ENCODE measurements around the gene PALD1.

Gene PALD1

GRCh38 chr10:70478191-70479164, at the start of gene PALD1:
TSS of gene PALD1 (plus strand) at chr10:70478767. CDS start at chr10:70525952, 47,185 bp downstream.
- DNase-seq (ENCODE audit: low read depth in 2 of 2) = no peak

GRCh38 chr10:70430493-70431445, 47.8 kb upstream of the PALD1 start:
- no peak for DNase-seq (ENCODE audit: low read depth in 2 of 2)

GRCh38 chr10:70432101-70432500, 46.5 kb upstream of the PALD1 start:
- DNase-seq (ENCODE audit: low read depth in 2 of 2) = no peak

DNA sequence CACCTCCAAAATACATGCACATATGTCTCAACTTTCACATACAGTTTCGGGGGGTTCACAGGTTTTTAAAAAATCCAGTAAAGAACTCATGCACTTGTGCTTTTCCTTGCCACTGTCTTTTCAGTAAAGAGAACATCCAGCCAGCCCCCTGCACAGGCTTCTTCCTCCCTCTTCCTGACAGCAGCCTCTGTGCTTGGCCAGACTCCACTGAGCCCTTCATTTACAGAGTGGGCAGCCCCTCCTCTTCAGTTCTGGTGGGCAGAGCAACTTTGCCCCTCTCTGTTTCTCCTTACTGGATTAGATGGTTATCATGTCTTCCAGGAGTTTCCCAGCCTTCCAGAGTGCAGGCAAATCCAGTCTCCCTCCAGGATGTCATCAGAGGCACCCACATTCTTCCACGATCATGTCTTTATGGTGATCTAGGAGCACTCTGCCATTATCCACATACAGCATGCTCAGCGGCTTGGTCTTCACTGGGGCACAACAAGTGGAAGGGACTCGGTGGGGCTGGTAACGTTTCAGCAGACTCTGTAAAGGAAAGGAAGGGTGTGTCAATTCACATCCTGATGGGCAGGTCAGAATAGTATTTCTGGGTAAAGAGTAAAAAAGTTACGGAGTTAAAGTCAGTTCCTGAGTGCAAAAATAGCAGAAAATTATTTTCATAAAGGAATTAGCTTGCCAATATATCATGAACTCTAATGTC, 45.9 kb upstream of the PALD1 start:
- DNase-seq (ENCODE audit: low read depth in 2 of 2) = no peak

GRCh38 chr10:70433581-70434280, 44.8 kb upstream of the PALD1 start:
- DNase-seq (ENCODE audit: low read depth in 2 of 2) = peak in 1 of 2 experiments; percentile 18

- DNase-seq (ENCODE audit: low read depth in 2 of 2) = no peak
Observed at GRCh38 chr10:70435241-70436085, 43.1 kb upstream of the PALD1 start.

DNA sequence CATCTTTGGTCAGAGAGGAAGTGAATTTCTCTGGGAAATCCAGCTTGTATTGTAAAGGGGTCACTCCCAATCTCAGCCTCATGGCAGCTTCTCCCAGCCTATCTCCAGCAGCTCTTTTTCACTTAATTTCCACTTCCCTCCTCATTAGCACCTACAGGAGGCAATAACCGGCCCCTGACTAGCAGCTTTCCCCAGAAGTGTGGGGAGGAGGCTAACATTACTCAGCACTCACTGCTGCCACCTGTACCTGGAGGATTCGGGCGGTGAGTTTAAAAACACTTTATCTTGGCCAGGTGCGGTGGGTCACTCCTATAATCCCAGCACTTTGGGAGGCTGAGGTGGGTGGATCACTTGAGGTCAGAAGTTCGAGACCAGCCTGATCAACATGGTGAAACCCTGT, 40.8 kb upstream of the PALD1 start:
- no peak for DNase-seq (ENCODE audit: low read depth in 2 of 2)

GRCh38 chr10:70440296-70441160, 38.0 kb upstream of the PALD1 start:
- DNase-seq (ENCODE audit: low read depth in 2 of 2) = no peak

DNA sequence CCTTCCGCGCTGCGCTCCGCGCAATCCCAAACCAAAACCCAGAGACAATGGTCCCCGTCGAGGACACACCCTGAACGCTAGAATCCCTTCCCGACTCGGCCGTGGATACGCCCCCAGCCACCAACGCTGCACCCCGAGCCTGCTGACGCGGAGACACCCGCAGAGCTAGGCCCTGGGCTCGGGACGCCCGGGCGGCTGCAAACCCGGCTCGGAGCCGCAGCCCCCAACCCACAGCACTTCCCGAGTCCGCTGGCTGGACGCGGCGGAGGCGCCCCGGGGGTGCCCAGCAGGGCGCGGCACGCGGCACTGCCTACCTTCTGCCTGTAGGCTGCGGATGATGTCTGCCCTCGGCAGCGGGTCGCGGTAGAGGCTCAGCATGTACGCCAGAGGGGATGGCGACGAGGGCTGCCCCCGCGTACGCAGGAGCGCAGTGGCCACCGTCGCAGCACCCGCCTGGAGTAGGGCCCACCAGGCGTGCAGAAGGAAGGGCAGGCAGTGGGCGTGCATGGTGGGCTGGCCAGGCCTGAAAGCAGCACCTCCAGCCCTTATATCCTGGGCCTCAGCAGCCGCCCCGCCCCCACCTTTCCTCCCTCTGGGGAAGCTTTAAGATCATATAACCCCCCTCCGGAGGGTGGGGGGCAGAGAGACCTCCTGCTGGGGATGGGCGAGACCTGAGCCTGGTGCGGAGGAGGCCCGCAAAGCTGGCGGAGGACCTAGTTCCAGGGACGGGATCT, 37.2 kb upstream of the PALD1 start, which contains the start of gene NODAL:
TSS of gene NODAL (minus strand) at position 521 of the 734 bp plus-strand sequence. CDS start at position 507, 14 bp downstream.
- DNase-seq (ENCODE audit: low read depth in 2 of 2) = no peak

DNA sequence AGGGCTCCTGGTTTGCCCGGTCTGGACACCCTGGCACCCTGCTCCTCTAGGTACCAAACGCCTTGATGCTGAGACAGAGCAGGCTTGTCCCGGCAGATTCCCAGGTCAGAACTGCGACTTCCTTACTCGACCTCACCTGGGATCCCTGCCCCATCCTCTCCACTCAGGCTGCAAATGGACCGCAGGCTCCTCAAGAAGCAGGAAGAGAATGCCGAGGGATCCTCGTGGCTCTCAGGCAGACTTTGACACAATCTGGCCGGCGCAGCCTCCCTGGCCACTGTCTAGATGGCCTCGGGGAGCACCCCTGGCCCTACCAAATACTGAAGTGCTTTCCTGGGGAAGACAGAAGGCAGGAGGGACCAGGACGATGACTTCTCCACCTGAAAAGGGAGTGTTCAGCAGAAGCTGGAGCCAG, 36.7 kb upstream of the PALD1 start:
- no peak for DNase-seq (ENCODE audit: low read depth in 2 of 2)

DNA sequence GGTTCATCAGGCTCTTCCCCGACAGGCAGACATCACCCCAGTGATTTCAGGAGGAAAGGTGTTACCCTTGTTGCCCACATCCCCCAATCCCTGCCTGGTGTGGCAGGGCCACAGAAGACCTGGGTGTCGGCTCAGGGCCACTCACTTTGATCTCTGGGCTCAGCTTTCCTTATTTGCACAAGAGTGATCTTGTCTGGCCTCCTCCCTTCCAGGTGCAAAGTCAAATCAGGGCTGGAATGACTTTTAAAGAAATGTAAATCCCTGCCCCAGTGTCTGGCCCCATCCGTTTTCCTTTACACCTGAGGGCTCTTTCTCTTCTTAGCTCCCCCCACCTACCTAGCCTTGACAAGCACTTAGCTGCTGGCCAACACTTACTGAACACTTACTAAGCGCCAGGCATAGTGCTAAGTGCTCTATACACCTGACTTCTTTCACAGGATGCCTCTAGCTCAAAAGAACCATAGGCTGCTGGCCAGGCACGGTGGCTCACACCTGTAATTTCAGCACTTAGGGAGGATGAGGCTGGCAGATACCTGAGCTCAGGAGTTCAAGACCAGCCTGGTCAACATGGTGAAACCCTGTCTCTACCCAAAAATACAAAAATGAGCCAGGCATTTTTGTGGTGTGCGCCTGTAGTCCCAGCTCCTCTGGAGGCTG, 36.1 kb upstream of the PALD1 start:
- DNase-seq (ENCODE audit: low read depth in 2 of 2) = no peak

DNA sequence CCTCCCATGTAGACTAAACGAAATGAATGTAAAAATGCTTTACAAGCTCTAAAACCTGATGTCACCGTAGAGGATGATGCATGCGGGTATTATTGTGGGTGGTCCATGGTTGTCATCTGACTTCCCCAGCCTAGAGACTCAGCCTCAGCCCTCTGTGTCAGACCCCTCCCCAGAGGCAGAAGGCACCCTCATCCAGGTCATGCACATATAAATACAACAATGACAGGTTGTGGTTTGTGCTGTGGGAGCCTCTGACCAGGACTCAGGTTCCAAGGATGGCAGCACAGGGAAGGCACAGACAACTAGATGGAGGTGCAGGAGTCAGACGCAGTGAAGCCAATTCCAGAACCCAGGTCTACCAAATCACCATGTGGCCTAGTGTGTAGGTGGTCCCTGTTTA, 33.8 kb upstream of the PALD1 start:
- no peak for DNase-seq (ENCODE audit: low read depth in 2 of 2)

DNA sequence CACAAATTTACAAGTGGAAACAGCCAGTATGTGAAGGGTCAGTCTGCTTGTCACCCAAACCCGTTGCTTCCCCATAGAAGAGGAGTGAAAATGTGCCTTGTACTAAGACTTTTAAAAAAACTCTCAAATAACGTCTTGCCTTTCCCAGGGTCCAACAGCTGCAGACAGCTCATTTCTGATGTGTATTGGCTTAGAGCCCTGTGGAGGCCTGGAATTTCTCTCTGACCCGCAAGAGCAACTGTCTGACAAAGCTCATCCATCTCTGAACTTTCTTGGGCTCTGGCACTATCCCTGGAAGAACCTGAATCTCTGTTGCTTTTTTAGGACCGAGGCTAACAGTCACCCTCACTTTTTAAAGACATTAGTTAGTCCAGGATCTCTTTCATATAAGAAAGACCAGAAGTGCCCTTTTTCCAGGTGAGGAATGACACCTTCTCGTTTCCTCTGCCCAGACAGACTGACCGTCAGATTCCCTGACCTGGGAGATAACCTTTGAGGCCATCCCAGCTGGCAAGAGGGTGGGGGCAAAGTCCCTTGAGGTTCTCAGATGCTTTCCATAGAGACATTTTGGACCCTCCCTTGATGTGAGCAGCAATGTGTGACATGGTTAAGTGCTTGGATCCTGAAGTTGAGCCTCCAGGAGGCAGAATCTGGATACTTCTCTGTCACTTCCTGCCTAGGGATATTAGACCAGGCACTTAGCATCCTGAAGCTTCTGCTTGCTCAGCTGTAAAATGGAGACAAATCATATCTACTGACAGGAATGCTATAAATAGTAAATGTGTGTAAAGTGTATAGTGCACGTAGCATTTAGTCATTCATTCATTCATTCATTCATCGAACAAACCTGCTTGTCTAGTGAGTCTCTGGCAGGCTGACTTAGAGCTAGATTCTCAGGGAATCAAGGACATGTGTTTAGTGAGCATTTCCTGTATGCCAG, 32.6 kb upstream of the PALD1 start:
- peak; percentile 15 to 19 for DNase-seq (ENCODE audit: low read depth in 2 of 2)

- DNase-seq (ENCODE audit: low read depth in 2 of 2) = no peak
Observed at GRCh38 chr10:70448236-70448635, 30.3 kb upstream of the PALD1 start.

DNA sequence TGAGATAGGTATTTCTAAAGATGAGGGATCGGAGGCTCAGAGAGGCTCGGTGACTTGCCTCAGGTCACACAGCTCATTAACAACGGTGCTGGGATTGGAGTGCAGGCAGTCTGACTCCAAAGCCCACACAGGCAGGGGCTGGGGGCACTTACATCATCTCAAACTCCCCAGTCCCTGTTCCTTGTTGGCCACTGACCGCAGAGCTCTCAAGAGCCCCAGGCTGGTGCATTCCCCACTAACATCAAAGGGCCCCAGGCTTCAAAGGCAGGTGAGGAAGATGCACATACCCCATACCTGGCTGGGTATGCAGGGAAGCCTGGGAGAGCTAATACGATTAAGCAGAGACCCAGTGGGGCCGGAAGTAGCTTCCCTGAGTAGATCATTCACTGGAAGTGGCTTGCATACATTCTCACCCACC, 23.3 kb upstream of the PALD1 start:
- no peak for DNase-seq (ENCODE audit: low read depth in 2 of 2)

GRCh38 chr10:70456164-70456563, 22.4 kb upstream of the PALD1 start:
- DNase-seq (ENCODE audit: low read depth in 2 of 2) = no peak

All from fibroblast of skin of left biceps (primary cell).